ENCODE results near the gene NPLOC4.

The NPLOC4 gene

GRCh38 chr17:81556863-81557262, 80.0 kb downstream of the NPLOC4 start:
- peaks cover 5% of the 10 kb centered on the region; the same call in 1 of the 2 replicates for H3K36me3 ChIP-seq (ENCODE audit: low read length)
- no peaks in the 10 kb centered on the region for H3K27me3 ChIP-seq (ENCODE audit: low read length)
- no peaks in the 10 kb centered on the region for H3K9me2 ChIP-seq (replicated peaks; ENCODE audit: insufficient read depth, low read length)
- H3K27ac ChIP-seq (ENCODE audit: low read depth, low read length): no peak overlapping the region
- H4K20me1 ChIP-seq (ENCODE audit: low read depth, low read length): no peaks in the 10 kb centered on the region
- peaks cover 3% of the 10 kb centered on the region for H3K79me2 ChIP-seq (ENCODE audit: insufficient read depth, low read length)
- H3K9ac ChIP-seq (ENCODE audit: low read length): no peak overlapping the region
- H3K4me2 ChIP-seq (ENCODE audit: low read depth, low read length, poor library complexity, severe bottlenecking): no peak overlapping the region
- no peak overlapping the region for H2AFZ ChIP-seq (ENCODE audit: low read depth, low read length, severe bottlenecking)
- no peaks in the 10 kb centered on the region for H3K9me3 ChIP-seq (ENCODE audit: insufficient read depth, low read length)
- no peak overlapping the region for H3K4me3 ChIP-seq (ENCODE audit: insufficient read depth, low read length, poor library complexity, severe bottlenecking)
- no peaks in the 10 kb centered on the region for H3F3A ChIP-seq (ENCODE audit: insufficient read depth)
- TF ChIP-seq EZH2phosphoT487 (conservative IDR thresholded peaks at IDR 0.05; ENCODE audit: low read length): no peak
- TF ChIP-seq CTCF (IDR thresholded peaks at IDR 0.05; ENCODE audit: insufficient read depth, low read length, poor library complexity, severe bottlenecking): no peak

- no peaks in the 10 kb centered on the region for H3K9me3 ChIP-seq (ENCODE audit: insufficient read depth, low read length)
- H3K27ac ChIP-seq (ENCODE audit: low read depth, low read length): no peak overlapping the region
- peaks cover 9% of the 10 kb centered on the region for H3K79me2 ChIP-seq (ENCODE audit: insufficient read depth, low read length)
- H3K4me3 ChIP-seq (ENCODE audit: insufficient read depth, low read length, poor library complexity, severe bottlenecking): no peak overlapping the region
- H3K9me2 ChIP-seq (replicated peaks; ENCODE audit: insufficient read depth, low read length): no peaks in the 10 kb centered on the region
- no peak overlapping the region for H2AFZ ChIP-seq (ENCODE audit: low read depth, low read length, severe bottlenecking)
- H4K20me1 ChIP-seq (ENCODE audit: low read depth, low read length): no peaks in the 10 kb centered on the region; the same call in 1 of the 2 replicates
- no peaks in the 10 kb centered on the region for H3F3A ChIP-seq (ENCODE audit: insufficient read depth)
- TF ChIP-seq EZH2phosphoT487 (conservative IDR thresholded peaks at IDR 0.05; ENCODE audit: low read length) (no peak), CTCF (IDR thresholded peaks at IDR 0.05; ENCODE audit: insufficient read depth, low read length, poor library complexity, severe bottlenecking) (no peak)
- 0 out of 2 replicates have a peak, but pooled peaks cover 2% of the 10 kb centered on the region for H3K36me3 ChIP-seq (ENCODE audit: low read length)
- H3K9ac ChIP-seq (ENCODE audit: low read length): no peak overlapping the region
- H3K4me2 ChIP-seq (ENCODE audit: low read depth, low read length, poor library complexity, severe bottlenecking): no peak overlapping the region
- H3K27me3 ChIP-seq (ENCODE audit: low read length): no peaks in the 10 kb centered on the region
These were observed 80.7 kb downstream of the NPLOC4 start for GRCh38 chr17:81556175-81556691.

- H3K9ac ChIP-seq (ENCODE audit: low read length): peak overlapping the region; percentile 99
These were observed 83.2 kb downstream of the NPLOC4 start for GRCh38 chr17:81553616-81554181.

GRCh38 chr17:81553018-81553615, 83.8 kb downstream of the NPLOC4 start:
- H2AFZ ChIP-seq (ENCODE audit: low read depth, low read length, severe bottlenecking): peak overlapping the region; percentile 49
- no peaks in the 10 kb centered on the region for H3F3A ChIP-seq (ENCODE audit: insufficient read depth)
- H3K4me3 ChIP-seq (ENCODE audit: insufficient read depth, low read length, poor library complexity, severe bottlenecking): peak overlapping the region; percentile 77
- peak overlapping the region; percentile 99 for H3K9ac ChIP-seq (ENCODE audit: low read length)
- H3K9me2 ChIP-seq (replicated peaks; ENCODE audit: insufficient read depth, low read length): no peaks in the 10 kb centered on the region
- H3K27me3 ChIP-seq (ENCODE audit: low read length): no peaks in the 10 kb centered on the region
- H3K36me3 ChIP-seq (ENCODE audit: low read length): no peaks in the 10 kb centered on the region
- no peaks in the 10 kb centered on the region for H3K9me3 ChIP-seq (ENCODE audit: insufficient read depth, low read length)
- no peaks in the 10 kb centered on the region; the same call in 1 of the 2 replicates for H4K20me1 ChIP-seq (ENCODE audit: low read depth, low read length)
- peak overlapping the region; percentile 97 for H3K4me2 ChIP-seq (ENCODE audit: low read depth, low read length, poor library complexity, severe bottlenecking)
- H3K27ac ChIP-seq (ENCODE audit: low read depth, low read length): peak overlapping the region; percentile 54
- TF ChIP-seq EZH2phosphoT487 (conservative IDR thresholded peaks at IDR 0.05; ENCODE audit: low read length): no peak
- TF ChIP-seq CTCF (IDR thresholded peaks at IDR 0.05; ENCODE audit: insufficient read depth, low read length, poor library complexity, severe bottlenecking): no peak
- H3K79me2 ChIP-seq (ENCODE audit: insufficient read depth, low read length): peaks cover 14% of the 10 kb centered on the region

More at GRCh38 chr17:81553616-81554181, 83.2 kb downstream of the NPLOC4 start:
- Histone ChIP-seq H3K79me2 (ENCODE audit: insufficient read depth, low read length) (peaks cover 14% of the 10 kb centered on the region), H3K4me2 (ENCODE audit: low read depth, low read length, poor library complexity, severe bottlenecking) (peak overlapping the region; percentile 97), H2AFZ (ENCODE audit: low read depth, low read length, severe bottlenecking) (no peak overlapping the region), H3K36me3 (ENCODE audit: low read length) (no peaks in the 10 kb centered on the region), H3K4me3 (ENCODE audit: insufficient read depth, low read length, poor library complexity, severe bottlenecking) (peak overlapping the region; percentile 77), H3K9me3 (ENCODE audit: insufficient read depth, low read length) (no peaks in the 10 kb centered on the region), H3F3A (ENCODE audit: insufficient read depth) (no peaks in the 10 kb centered on the region), H4K20me1 (ENCODE audit: low read depth, low read length) (no peaks in the 10 kb centered on the region; the same call in 1 of the 2 replicates), H3K27me3 (ENCODE audit: low read length) (no peaks in the 10 kb centered on the region), H3K27ac (ENCODE audit: low read depth, low read length) (peak overlapping the region; percentile 54), H3K9me2 (replicated peaks; ENCODE audit: insufficient read depth, low read length) (no peaks in the 10 kb centered on the region)
- no peak for TF ChIP-seq EZH2phosphoT487 (conservative IDR thresholded peaks at IDR 0.05; ENCODE audit: low read length)
